CD14-positive monocyte (primary cell): ENCODE measurements around the gene CNIH2. TPM values are rescaled to one million over a fixed set of nuclear protein-coding genes. Genes with fewer than 3 reads are reported as not detected.
A peak's percentile ranks its signal among the peaks of the same experiment; 100 is the strongest.

Source experiments
- DNase-seq, 3 donors: peaks; one replicate each; pipeline ENCODE4 v3.0.0-alpha.2; 2011 to 2022
- H2AFZ ChIP-seq: 2 replicates; pipeline ENCODE4 v1.6.0; 2012; ENCODE audit warnings: mild to moderate bottlenecking, low read depth, low read length, inconsistent platforms; ENCODE audit not compliant: insufficient read depth, poor library complexity, severe bottlenecking
- H3K27ac ChIP-seq, 2 donors: 1 replicate in 1 of 2; 2 replicates in 1 of 2; pipeline ENCODE4 v1.5.1; 2012 to 2013; ENCODE audit warnings: low read length in 2 of 2, control low read depth in 1 of 2, inconsistent platforms in 1 of 2, low read depth in 1 of 2, mild to moderate bottlenecking in 1 of 2
- H3K27me3 ChIP-seq, 2 donors: one replicate each; pipeline versions ENCODE4 v1.6.0 to v1.6.1; 2011 to 2013; ENCODE audit warnings: low read length in 2 of 2; ENCODE audit not compliant: control insufficient read depth in 2 of 2, insufficient read depth in 2 of 2
- H3K36me3 ChIP-seq, 2 donors: replicated peaks in 1 of 2; 1 replicate in 1 of 2; 2 replicates in 1 of 2; pipeline versions ENCODE4 v1.5.1 to v1.6.1; 2012 to 2013; ENCODE audit warnings: low read length in 2 of 2, control low read depth in 1 of 2, inconsistent platforms in 1 of 2, mild to moderate bottlenecking in 1 of 2; ENCODE audit not compliant: insufficient read depth in 2 of 2, control insufficient read depth in 1 of 2
- H3K4me1 ChIP-seq, 2 donors: 1 replicate in 1 of 2; 2 replicates in 1 of 2; pipeline versions ENCODE4 v1.5.1 to v1.6.1; 2012 to 2013; ENCODE audit warnings: low read length in 2 of 2, control low read depth in 1 of 2, inconsistent platforms in 1 of 2, mild to moderate bottlenecking in 1 of 2, moderate library complexity in 1 of 2; ENCODE audit not compliant: insufficient read depth in 2 of 2, control insufficient read depth in 1 of 2
- H3K4me2 ChIP-seq: replicated peaks from 2 replicates; pipeline ENCODE3; 2012; ENCODE audit warnings: low read length, moderate library complexity, mild to moderate bottlenecking; ENCODE audit not compliant: poor library complexity, severe bottlenecking; ENCODE audit errors: extremely low read depth
- H3K4me3 ChIP-seq, 3 experiments: fragments of 200-600 bp in 1 of 3; sonication (generic) in 1 of 3; replicated peaks in 1 of 3; 1 replicate in 2 of 3; 2 replicates in 1 of 3; pipeline ENCODE4 v1.5.1; 2011 to 2013; ENCODE audit warnings: low read length in 3 of 3, mild to moderate bottlenecking in 3 of 3, control low read depth in 2 of 3, low read depth in 2 of 3, inconsistent platforms in 1 of 3, moderate library complexity in 1 of 3
- H3K79me2 ChIP-seq: 2 replicates; pipeline ENCODE4 v1.6.0; 2012; ENCODE audit warnings: mild to moderate bottlenecking, control low read depth, inconsistent platforms, low read length, moderate library complexity; ENCODE audit not compliant: insufficient read depth
- H3K9ac ChIP-seq: 2 replicates; pipeline ENCODE4 v1.6.0; 2017; ENCODE audit warnings: low read length, mild to moderate bottlenecking; ENCODE audit not compliant: insufficient read depth, poor library complexity, severe bottlenecking
- H3K9me3 ChIP-seq, 2 donors: replicated peaks in 1 of 2; 1 replicate in 1 of 2; 2 replicates in 1 of 2; pipeline versions ENCODE4 v1.5.1 to v1.6.1; 2012 to 2013; ENCODE audit warnings: low read length in 2 of 2, control low read depth in 1 of 2; ENCODE audit not compliant: control insufficient read depth in 1 of 2, insufficient read depth in 1 of 2
- H4K20me1 ChIP-seq: 2 replicates; pipeline ENCODE4 v1.6.0; 2012; ENCODE audit warnings: mild to moderate bottlenecking, low read length, control low read depth, moderate library complexity; ENCODE audit not compliant: insufficient read depth
- H3K27ac Mint-ChIP-seq, 7 donors: one replicate each; pipeline ENCODE4 v1.8.0; 2020; ENCODE audit warnings: mild to moderate bottlenecking in 7 of 7, mixed read lengths in 7 of 7, moderate library complexity in 6 of 7, inconsistent platforms in 2 of 7
- H3K27me3 Mint-ChIP-seq, 3 donors: one replicate each; pipeline ENCODE4 v1.8.0; 2021 to 2022; ENCODE audit warnings: low read depth in 3 of 3, mild to moderate bottlenecking in 3 of 3, mixed read lengths in 3 of 3, moderate library complexity in 3 of 3, inconsistent platforms in 1 of 3
- H3K36me3 Mint-ChIP-seq, 2 donors: one replicate each; pipeline ENCODE4 v1.8.0; 2020; ENCODE audit warnings: mixed read lengths in 2 of 2, inconsistent platforms in 1 of 2, mild to moderate bottlenecking in 1 of 2
- H3K4me1 Mint-ChIP-seq: one replicate; pipeline ENCODE4 v1.8.0; 2020; ENCODE audit warnings: mild to moderate bottlenecking, mixed read lengths
- H3K4me3 Mint-ChIP-seq, 2 donors: one replicate each; pipeline ENCODE4 v1.8.0; 2020; ENCODE audit warnings: mild to moderate bottlenecking in 2 of 2, mixed read lengths in 2 of 2, moderate library complexity in 1 of 2
- H3K9me3 Mint-ChIP-seq, 7 donors: one replicate each; pipeline ENCODE4 v1.8.0; 2020 to 2022; ENCODE audit warnings: mixed read lengths in 7 of 7, mild to moderate bottlenecking in 6 of 7, moderate library complexity in 6 of 7, inconsistent platforms in 2 of 7
- WGBS: methylation state at CpG from one replicate; pipeline ENCODE4 v1.1.5; 2013; ENCODE audit warnings: missing lambda C conversion rate; ENCODE audit not compliant: insufficient coverage; 5-methylcytosine and 5-hydroxymethylcytosine counted together
- intact Hi-C, 2 donors: fragments of 100-400 bp; cut with micrococcal nuclease; formaldehyde crosslinking; loops; one replicate each; pipeline versions ENCODE4 v1.15.0 to v1.15.1; 2023
- polyA plus RNA-seq, 3 donors: library from polyadenylated mRNA; depleted of rRNA in 1 of 3; unstranded in 2 of 3; stranded (reverse) in 1 of 3; fragments of 300-500 nt in 2 of 3; fragments of >200 nt in 1 of 3; fragmentation: Illumina TruSeq in 2 of 3; gene quantifications; 1 replicate in 2 of 3; 2 replicates in 1 of 3; pipeline ENCODE4 v1.2.3, GENCODE V29; 2012 to 2021
- TF ChIP-seq, protein P1 (sequence below): fragments of 200-600 bp; IDR thresholded peaks from one replicate; pipeline ENCODE4 v1.8.0; 2022; ENCODE audit warnings: antibody characterized with exemption, mild to moderate bottlenecking

The CNIH2 gene
- polyA plus RNA-seq, 3 donors, result 1.2 TPM; not detected in 2

DNA sequence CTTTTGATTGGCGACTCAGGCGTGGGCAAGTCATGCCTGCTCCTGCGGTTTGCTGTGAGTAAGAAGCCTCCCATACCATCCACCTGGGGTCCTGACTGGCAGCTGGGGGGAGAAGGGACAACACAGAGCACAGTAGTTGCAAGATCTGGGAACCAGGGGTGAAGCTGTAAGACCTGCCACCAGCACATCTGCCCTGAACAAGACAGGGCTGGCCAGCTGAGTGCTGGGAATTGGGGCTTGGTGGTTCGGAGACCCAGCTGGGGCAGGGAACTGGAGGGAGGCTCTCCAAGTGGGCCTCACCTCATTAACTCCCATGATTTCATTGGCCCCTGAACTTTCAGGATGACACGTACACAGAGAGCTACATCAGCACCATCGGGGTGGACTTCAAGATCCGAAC is 6.2 kb upstream of the CNIH2 start:
- Histone ChIP-seq H3K9me3 (no peaks in the 10 kb centered on the region), H3K27ac (no peak overlapping the region), H3K9ac (no peak overlapping the region), H2AFZ (no peak overlapping the region), H3K4me2 (no peak overlapping the region), H3K4me3 (no peak overlapping the region), H3K79me2 (peaks cover 41% of the 10 kb centered on the region), H3K4me1 (peaks cover 23 to 31% of the 10 kb centered on the region in 2 donors), H4K20me1 (peaks cover 80% of the 10 kb centered on the region), H3K36me3 (peaks cover 49 to 60% of the 10 kb centered on the region in 2 donors), H3K27me3 (no peaks in the 10 kb centered on the region)
- WGBS, result 95% methylated on average over 3 of the region's 7 CpGs
- no peak for DNase-seq
- H3K27ac Mint-ChIP-seq, result peak overlapping the region in 1 of 7 donors; percentile 84
- no peak overlapping the region for H3K4me3 Mint-ChIP-seq
- peaks cover 32% of the 10 kb centered on the region for H3K4me1 Mint-ChIP-seq
- peaks cover 3 to 4% (median 4%) of the 10 kb centered on the region in 3 donors for H3K27me3 Mint-ChIP-seq
- H3K36me3 Mint-ChIP-seq, result peaks cover 54 to 61% of the 10 kb centered on the region in 2 donors
- TF ChIP-seq, protein P1, sequence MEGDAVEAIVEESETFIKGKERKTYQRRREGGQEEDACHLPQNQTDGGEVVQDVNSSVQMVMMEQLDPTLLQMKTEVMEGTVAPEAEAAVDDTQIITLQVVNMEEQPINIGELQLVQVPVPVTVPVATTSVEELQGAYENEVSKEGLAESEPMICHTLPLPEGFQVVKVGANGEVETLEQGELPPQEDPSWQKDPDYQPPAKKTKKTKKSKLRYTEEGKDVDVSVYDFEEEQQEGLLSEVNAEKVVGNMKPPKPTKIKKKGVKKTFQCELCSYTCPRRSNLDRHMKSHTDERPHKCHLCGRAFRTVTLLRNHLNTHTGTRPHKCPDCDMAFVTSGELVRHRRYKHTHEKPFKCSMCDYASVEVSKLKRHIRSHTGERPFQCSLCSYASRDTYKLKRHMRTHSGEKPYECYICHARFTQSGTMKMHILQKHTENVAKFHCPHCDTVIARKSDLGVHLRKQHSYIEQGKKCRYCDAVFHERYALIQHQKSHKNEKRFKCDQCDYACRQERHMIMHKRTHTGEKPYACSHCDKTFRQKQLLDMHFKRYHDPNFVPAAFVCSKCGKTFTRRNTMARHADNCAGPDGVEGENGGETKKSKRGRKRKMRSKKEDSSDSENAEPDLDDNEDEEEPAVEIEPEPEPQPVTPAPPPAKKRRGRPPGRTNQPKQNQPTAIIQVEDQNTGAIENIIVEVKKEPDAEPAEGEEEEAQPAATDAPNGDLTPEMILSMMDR, result no peak
- H3K9me3 Mint-ChIP-seq, result no peaks in the 10 kb centered on the region
- intact Hi-C loops, result no loop called here

DNA sequence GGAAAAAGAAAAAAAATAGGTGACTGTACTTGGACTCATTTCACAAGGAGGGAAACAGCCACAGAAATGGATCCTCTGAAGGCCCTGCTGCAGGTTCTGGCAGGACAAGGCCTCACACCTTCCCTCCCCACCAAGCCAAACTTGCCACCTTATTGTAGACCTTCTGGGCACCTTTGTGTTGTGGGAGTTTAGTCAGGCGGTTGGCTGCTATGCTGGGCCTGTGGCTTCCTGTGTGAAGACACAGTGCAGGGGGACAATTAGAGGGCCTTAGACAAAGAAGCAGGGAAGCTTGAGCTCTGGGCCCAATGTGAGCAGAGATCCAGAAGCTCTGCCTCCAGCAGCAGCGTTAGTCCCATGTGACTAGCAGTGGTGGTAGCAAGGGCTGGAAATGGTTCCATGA is 5.4 kb upstream of the CNIH2 start:
- H3K36me3 Mint-ChIP-seq, result peaks cover 59 to 65% of the 10 kb centered on the region in 2 donors
- no peak overlapping the region for H3K27ac ChIP-seq
- H3K4me1 ChIP-seq, result peaks cover 21 to 31% of the 10 kb centered on the region in 2 donors
- peaks cover 6 to 11% (median 7%) of the 10 kb centered on the region in 3 donors for H3K27me3 Mint-ChIP-seq
- no peak overlapping the region for H3K4me3 Mint-ChIP-seq
- H3K9ac ChIP-seq, result no peak overlapping the region
- H3K9me3 ChIP-seq, result no peaks in the 10 kb centered on the region
- H2AFZ ChIP-seq, result no peak overlapping the region
- H3K79me2 ChIP-seq, result peaks cover 41% of the 10 kb centered on the region
- no peak for DNase-seq
- peaks cover 0 to 3% of the 10 kb centered on the region in 2 donors for H3K27me3 ChIP-seq
- H3K27ac Mint-ChIP-seq, result peak overlapping the region in 1 of 7 donors; percentile 50
- H3K4me2 ChIP-seq, result no peak overlapping the region
- H3K36me3 ChIP-seq, result peaks cover 49 to 60% of the 10 kb centered on the region in 2 donors
- intact Hi-C loops, result no loop called here
- H3K9me3 Mint-ChIP-seq, result no peaks in the 10 kb centered on the region
- peaks cover 87% of the 10 kb centered on the region for H4K20me1 ChIP-seq
- no peak overlapping the region for H3K4me3 ChIP-seq
- TF ChIP-seq, protein P1, result no peak
- H3K4me1 Mint-ChIP-seq, result peaks cover 33% of the 10 kb centered on the region
- 91% methylated on average over 1 of the region's 2 CpGs for WGBS
